Thyroid gland (tissue), 4 donors: ENCODE data around the gene VEPH1. TPM values are rescaled to one million over a fixed set of nuclear protein-coding genes. Genes with fewer than 3 reads are reported as not detected.

Experiments used
- DNase-seq, 2 donors: peaks; one replicate each; pipeline ENCODE4 v3.0.0-alpha.2; 2019
- H3K27ac ChIP-seq, 3 donors: fragments of 200-600 bp; sonication (generic); 1 replicate in 2 of 3; 2 replicates in 1 of 3; pipeline ENCODE4 v1.5.1; 2016 to 2019; ENCODE audit warnings: mild to moderate bottlenecking in 1 of 3, moderate library complexity in 1 of 3
- H3K27me3 ChIP-seq: fragments of 200-600 bp; sonication (generic); one replicate; pipeline ENCODE4 v1.5.1; 2019
- H3K36me3 ChIP-seq, 2 donors: fragments of 200-600 bp; sonication (generic); one replicate each; pipeline ENCODE4 v1.5.1; 2016 to 2019
- H3K4me1 ChIP-seq, 2 donors: fragments of 200-600 bp; sonication (generic); one replicate each; pipeline ENCODE4 v1.5.1; 2017 to 2019
- H3K4me3 ChIP-seq, 3 donors: fragments of 200-600 bp; sonication (generic); replicated peaks in 1 of 3; 1 replicate in 2 of 3; 2 replicates in 1 of 3; pipeline ENCODE4 v1.5.1; 2016; ENCODE audit warnings: mild to moderate bottlenecking in 1 of 3
- H3K9me3 ChIP-seq: fragments of 200-600 bp; sonication (generic); one replicate; pipeline ENCODE4 v1.5.1; 2017
- POLR2A ChIP-seq, 2 donors: fragments of 450-650 bp; IDR thresholded peaks; one replicate each; pipeline ENCODE4 v1.6.1; 2017; ENCODE audit warnings: antibody characterized with exemption in 2 of 2, mild to moderate bottlenecking in 2 of 2, moderate library complexity in 1 of 2
- WGBS, 2 donors: methylation state at CpG; one replicate each; pipeline ENCODE4 v1.1.5; 2017; 5-methylcytosine and 5-hydroxymethylcytosine counted together
- intact Hi-C: fragments of 100-400 bp; cut with DNase I; formaldehyde crosslinking; loops from one replicate; pipeline ENCODE4 v1.15.1; 2023
- total RNA-seq, 4 donors: library from RNA; depleted of rRNA; stranded (reverse); fragments of >200 nt; gene quantifications; one replicate each; pipeline ENCODE4 v1.2.3, GENCODE V29; 2016
- TF ChIP-seq, protein P1 (sequence below), 6 experiments: fragments of 200-600 bp in 3 of 6; fragments of 450-650 bp in 3 of 6; sonication (generic) in 3 of 6; IDR thresholded peaks; one replicate each; pipeline ENCODE4 v1.5.1; 2016 to 2019; ENCODE audit warnings: antibody characterized with exemption in 6 of 6, mild to moderate bottlenecking in 2 of 6, inconsistent platforms in 1 of 6, moderate library complexity in 1 of 6

The VEPH1 gene
- total RNA-seq, 4 donors from 2014 or later: 1.7 to 12.0 (median 5.0) TPM

DNA sequence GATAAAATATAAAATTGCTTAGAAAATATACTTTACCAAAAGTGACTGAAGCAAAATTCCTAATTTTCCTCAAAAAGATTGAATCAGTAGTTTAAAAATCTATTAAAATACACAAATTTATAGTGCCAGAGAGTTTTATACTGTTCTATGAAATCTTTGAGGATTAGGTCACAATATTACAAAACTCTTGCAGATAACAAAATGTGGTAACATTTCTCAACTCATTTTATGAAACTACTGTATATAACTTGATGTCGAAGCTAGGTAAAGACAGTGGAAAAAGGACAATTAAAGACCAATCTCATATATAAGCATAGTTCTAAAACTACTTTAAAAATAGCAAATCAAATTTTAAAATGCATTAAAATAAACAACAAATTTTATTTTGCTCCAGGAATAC, 15.9 kb downstream of the VEPH1 start:
- WGBS, 2 donors: 88 to 89% methylated on average over 1 of the region's 1 CpG
- Histone ChIP-seq H3K27me3 (no peaks in the 10 kb centered on the region), H3K4me1 (peaks cover 5 to 15% of the 10 kb centered on the region in 2 donors), H3K4me3 (no peak overlapping the region), H3K27ac (no peak overlapping the region), H3K36me3 (no peaks in the 10 kb centered on the region), H3K9me3 (no peaks in the 10 kb centered on the region)
- TF ChIP-seq, protein P1, sequence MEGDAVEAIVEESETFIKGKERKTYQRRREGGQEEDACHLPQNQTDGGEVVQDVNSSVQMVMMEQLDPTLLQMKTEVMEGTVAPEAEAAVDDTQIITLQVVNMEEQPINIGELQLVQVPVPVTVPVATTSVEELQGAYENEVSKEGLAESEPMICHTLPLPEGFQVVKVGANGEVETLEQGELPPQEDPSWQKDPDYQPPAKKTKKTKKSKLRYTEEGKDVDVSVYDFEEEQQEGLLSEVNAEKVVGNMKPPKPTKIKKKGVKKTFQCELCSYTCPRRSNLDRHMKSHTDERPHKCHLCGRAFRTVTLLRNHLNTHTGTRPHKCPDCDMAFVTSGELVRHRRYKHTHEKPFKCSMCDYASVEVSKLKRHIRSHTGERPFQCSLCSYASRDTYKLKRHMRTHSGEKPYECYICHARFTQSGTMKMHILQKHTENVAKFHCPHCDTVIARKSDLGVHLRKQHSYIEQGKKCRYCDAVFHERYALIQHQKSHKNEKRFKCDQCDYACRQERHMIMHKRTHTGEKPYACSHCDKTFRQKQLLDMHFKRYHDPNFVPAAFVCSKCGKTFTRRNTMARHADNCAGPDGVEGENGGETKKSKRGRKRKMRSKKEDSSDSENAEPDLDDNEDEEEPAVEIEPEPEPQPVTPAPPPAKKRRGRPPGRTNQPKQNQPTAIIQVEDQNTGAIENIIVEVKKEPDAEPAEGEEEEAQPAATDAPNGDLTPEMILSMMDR (IDR thresholded peaks at IDR 0.05): no peak
- TF ChIP-seq POLR2A (IDR thresholded peaks at IDR 0.05): no peak
- intact Hi-C loops: no loop called here
- no peak for DNase-seq

DNA sequence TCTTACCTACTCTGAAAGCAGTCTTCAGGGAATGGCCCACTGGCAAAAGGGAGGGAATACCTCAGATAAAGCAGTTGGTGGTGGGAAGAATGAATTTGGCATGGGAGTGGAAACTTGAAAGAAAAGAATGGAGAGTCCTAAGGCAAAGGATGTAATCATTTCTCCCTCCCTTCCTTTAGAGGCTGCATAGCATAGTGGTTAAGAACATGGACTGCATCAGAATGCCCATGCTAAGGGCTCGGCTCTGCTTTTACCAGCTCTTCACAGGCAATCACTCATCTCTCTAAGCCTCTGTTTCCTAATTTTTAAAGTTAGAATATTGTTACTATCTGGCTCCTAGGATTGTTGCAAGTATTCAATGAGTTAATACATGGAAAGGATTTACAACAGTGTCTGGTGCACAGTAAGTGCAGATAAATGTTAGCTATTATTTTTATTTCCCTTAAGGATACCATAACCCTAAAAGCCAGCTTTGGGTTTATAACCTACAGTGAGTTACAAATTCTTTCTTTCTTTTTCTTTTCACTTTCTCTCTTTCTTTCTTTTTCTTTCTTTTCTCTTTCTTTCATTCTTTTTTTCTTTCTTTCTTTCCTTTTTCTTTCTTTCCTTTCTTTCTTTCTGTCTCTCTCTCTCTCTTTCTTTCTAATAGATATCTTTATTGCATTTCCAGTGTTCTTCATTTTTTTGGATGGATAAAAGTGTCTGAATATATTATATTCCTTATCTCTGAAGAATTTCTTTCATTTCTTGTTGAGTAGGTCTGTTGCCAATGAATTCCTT, 23.6 kb downstream of the VEPH1 start:
- WGBS, 2 donors: 78 to 97% methylated on average over 1 of the region's 1 CpG

DNA sequence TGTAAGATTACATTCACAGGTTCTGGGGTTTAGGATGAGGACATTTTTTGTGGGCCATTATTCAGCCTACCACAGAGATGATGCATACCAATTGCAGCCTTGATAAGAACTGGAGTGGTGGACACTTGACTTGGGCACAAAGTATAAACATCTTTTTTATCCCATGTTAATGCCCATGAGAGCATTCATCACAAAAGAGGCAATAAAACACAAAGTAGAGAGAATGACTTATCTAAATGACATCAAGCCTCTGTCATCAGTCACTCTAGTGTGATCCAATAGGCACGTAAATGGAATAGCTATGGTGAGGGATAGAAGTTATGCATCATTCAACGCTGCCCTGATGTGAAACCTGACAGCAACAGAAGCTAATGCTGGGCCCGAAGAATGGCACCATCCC, 25.8 kb downstream of the VEPH1 start:
- intact Hi-C loops: no loop called here
- DNase-seq: no peak
- Histone ChIP-seq H3K27me3 (no peaks in the 10 kb centered on the region), H3K27ac (no peak overlapping the region), H3K4me3 (no peak overlapping the region), H3K4me1 (no peaks in the 10 kb centered on the region), H3K36me3 (no peaks in the 10 kb centered on the region), H3K9me3 (no peaks in the 10 kb centered on the region)
- TF ChIP-seq POLR2A (IDR thresholded peaks at IDR 0.05): no peak
- TF ChIP-seq, protein P1 (IDR thresholded peaks at IDR 0.05): no peak
- WGBS, 2 donors: 71 to 94% methylated on average over 3 of the region's 3 CpGs

More for the DNA sequence above, 23.6 kb downstream of the VEPH1 start:
- H3K4me1 ChIP-seq: no peaks in the 10 kb centered on the region
- no peak for DNase-seq
- no peaks in the 10 kb centered on the region for H3K36me3 ChIP-seq
- no peak overlapping the region for H3K4me3 ChIP-seq
- no peak for TF ChIP-seq POLR2A (IDR thresholded peaks at IDR 0.05)
- TF ChIP-seq, protein P1 (IDR thresholded peaks at IDR 0.05): no peak
- H3K9me3 ChIP-seq: no peaks in the 10 kb centered on the region
- no peak overlapping the region for H3K27ac ChIP-seq
- no peaks in the 10 kb centered on the region for H3K27me3 ChIP-seq
- intact Hi-C loops: no loop called here

DNA sequence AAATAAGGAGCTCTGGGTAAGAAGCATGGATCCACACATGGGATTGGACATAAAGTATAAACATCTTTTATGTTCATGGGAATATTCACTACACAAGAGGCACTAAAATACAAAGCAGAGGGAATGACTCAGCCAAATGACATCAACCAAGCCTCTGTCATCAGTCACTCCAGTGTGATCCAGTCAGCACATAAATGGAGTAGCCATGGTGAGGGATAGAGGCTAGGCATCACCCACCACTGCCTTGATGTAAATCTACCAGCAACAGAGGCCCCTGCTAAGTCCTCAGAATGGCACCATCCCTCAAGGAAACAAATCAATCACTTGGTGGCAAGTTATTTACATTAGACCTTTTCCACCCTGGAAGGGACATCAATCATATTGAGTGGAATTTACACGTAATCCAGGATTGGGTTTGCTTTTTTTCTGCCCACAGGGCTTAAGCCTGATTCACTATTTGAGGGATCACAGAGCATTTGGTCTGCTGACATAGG, 27.2 kb downstream of the VEPH1 start:
- no peak for DNase-seq
- no peaks in the 10 kb centered on the region for H3K36me3 ChIP-seq
- 77 to 92% methylated on average over 1 of the region's 1 CpG for WGBS, 2 donors
- no peak overlapping the region for H3K27ac ChIP-seq
- intact Hi-C loops: no loop called here
- H3K4me1 ChIP-seq: no peaks in the 10 kb centered on the region
- H3K9me3 ChIP-seq: no peaks in the 10 kb centered on the region
- no peak overlapping the region for H3K4me3 ChIP-seq
- no peak for TF ChIP-seq POLR2A (IDR thresholded peaks at IDR 0.05)
- TF ChIP-seq, protein P1 (IDR thresholded peaks at IDR 0.05): no peak
- H3K27me3 ChIP-seq: no peaks in the 10 kb centered on the region

DNA sequence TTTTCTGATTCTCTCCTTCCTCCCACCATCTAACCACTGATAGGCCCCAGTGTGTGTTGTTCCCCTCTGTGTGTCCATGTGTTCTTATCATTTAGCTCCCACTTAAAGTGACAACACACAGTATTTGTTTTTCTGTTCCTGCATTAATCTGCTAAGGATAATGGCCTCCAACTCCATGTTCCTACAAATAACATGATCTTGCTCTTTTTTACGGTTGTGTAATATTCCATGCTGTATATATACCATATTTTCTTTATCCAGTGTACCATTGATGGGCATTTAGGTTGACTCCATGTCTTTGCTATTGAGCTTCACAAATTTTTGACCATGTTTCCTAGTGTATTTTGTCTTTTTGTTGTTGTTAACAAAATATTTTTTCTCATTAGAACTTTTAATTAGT, 30.6 kb downstream of the VEPH1 start:
- no peaks in the 10 kb centered on the region for H3K4me1 ChIP-seq
- intact Hi-C loops: no loop called here
- H3K9me3 ChIP-seq: no peaks in the 10 kb centered on the region
- 94 to 98% methylated on average over 1 of the region's 1 CpG for WGBS, 2 donors
- no peak for DNase-seq
- H3K36me3 ChIP-seq: no peaks in the 10 kb centered on the region
- no peak overlapping the region for H3K27ac ChIP-seq
- no peak for TF ChIP-seq POLR2A (IDR thresholded peaks at IDR 0.05)
- TF ChIP-seq, protein P1 (IDR thresholded peaks at IDR 0.05): no peak
- H3K4me3 ChIP-seq: no peak overlapping the region
- no peaks in the 10 kb centered on the region for H3K27me3 ChIP-seq
